ENCODE measurements around the gene TFDP2. TPM values are rescaled to one million over a fixed set of nuclear protein-coding genes. Genes with fewer than 3 reads are reported as not detected.
"Not testable (repeated sequence)": the region's sequence is repeated elsewhere in the genome, so short reads cannot be mapped to it uniquely, and the experiment has no call there.

TFDP2 gene
- total and polyA plus RNA-seq, 9 donors = 21.3 to 43.7 (median 34.7) TPM

GRCh38 chr3:142105991-142106390 is 43.4 kb downstream of the TFDP2 start:
- no peak for DNase-seq
- H3K36me3 ChIP-seq (ENCODE audit: control insufficient read depth, insufficient read depth, low read length) = no peaks in the 10 kb centered on the region
- no CpG with 5 or more reads among the region's 1 CpG for WGBS (ENCODE audit: insufficient coverage)
- H3K4me3 ChIP-seq (ENCODE audit: low read length) = no peak overlapping the region
- no peaks in the 10 kb centered on the region for H3K9me3 ChIP-seq (replicated peaks; ENCODE audit: control insufficient read depth, low read depth, low read length)
- H3K27ac ChIP-seq (ENCODE audit: low read length) = no peak overlapping the region
- no peaks in the 10 kb centered on the region for H3K27me3 ChIP-seq (ENCODE audit: control insufficient read depth, insufficient read depth, low read length)
- H3K4me1 ChIP-seq (ENCODE audit: control insufficient read depth, insufficient read depth, low read length) = no peaks in the 10 kb centered on the region

- Histone ChIP-seq H3K27me3 (ENCODE audit: control insufficient read depth, insufficient read depth, low read length) (no peaks in the 10 kb centered on the region), H3K4me1 (ENCODE audit: control insufficient read depth, insufficient read depth, low read length) (no peaks in the 10 kb centered on the region), H3K4me3 (ENCODE audit: low read length) (no peak overlapping the region), H3K36me3 (ENCODE audit: control insufficient read depth, insufficient read depth, low read length) (no peaks in the 10 kb centered on the region), H3K27ac (ENCODE audit: low read length) (no peak overlapping the region), H3K9me3 (replicated peaks; ENCODE audit: control insufficient read depth, low read depth, low read length) (no peaks in the 10 kb centered on the region)
- no CpG with 5 or more reads among the region's 3 CpGs for WGBS (ENCODE audit: insufficient coverage)
- no peak for DNase-seq
Measured at GRCh38 chr3:142104763-142105162, 44.6 kb downstream of the TFDP2 start.

GRCh38 chr3:142098964-142099363 is 50.4 kb downstream of the TFDP2 start:
- no peak overlapping the region for H3K27ac ChIP-seq (ENCODE audit: low read length)
- H3K4me3 ChIP-seq (ENCODE audit: low read length) = no peak overlapping the region
- no peak for DNase-seq
- H3K27me3 ChIP-seq (ENCODE audit: control insufficient read depth, insufficient read depth, low read length) = no peaks in the 10 kb centered on the region
- H3K4me1 ChIP-seq (ENCODE audit: control insufficient read depth, insufficient read depth, low read length) = no peaks in the 10 kb centered on the region
- H3K36me3 ChIP-seq (ENCODE audit: control insufficient read depth, insufficient read depth, low read length) = no peaks in the 10 kb centered on the region
- H3K9me3 ChIP-seq (replicated peaks; ENCODE audit: control insufficient read depth, low read depth, low read length) = no peaks in the 10 kb centered on the region

- no peaks in the 10 kb centered on the region for H3K36me3 ChIP-seq (ENCODE audit: control insufficient read depth, insufficient read depth, low read length)
- no peaks in the 10 kb centered on the region for H3K27me3 ChIP-seq (ENCODE audit: control insufficient read depth, insufficient read depth, low read length)
- no peaks in the 10 kb centered on the region for H3K9me3 ChIP-seq (replicated peaks; ENCODE audit: control insufficient read depth, low read depth, low read length)
- no peak overlapping the region for H3K4me3 ChIP-seq (ENCODE audit: low read length)
- H3K4me1 ChIP-seq (ENCODE audit: control insufficient read depth, insufficient read depth, low read length) = no peaks in the 10 kb centered on the region
- no peak overlapping the region for H3K27ac ChIP-seq (ENCODE audit: low read length)
- no peak for DNase-seq
- WGBS (ENCODE audit: insufficient coverage) = 100% methylated on average over 2 of the region's 4 CpGs
Measured at GRCh38 chr3:142097099-142097843, 52.1 kb downstream of the TFDP2 start.

- Histone ChIP-seq H3K27me3 (ENCODE audit: control insufficient read depth, insufficient read depth, low read length) (no peaks in the 10 kb centered on the region), H3K9me3 (replicated peaks; ENCODE audit: control insufficient read depth, low read depth, low read length) (no peaks in the 10 kb centered on the region), H3K27ac (ENCODE audit: low read length) (no peak overlapping the region), H3K4me1 (ENCODE audit: control insufficient read depth, insufficient read depth, low read length) (no peaks in the 10 kb centered on the region), H3K4me3 (ENCODE audit: low read length) (no peak overlapping the region), H3K36me3 (ENCODE audit: control insufficient read depth, insufficient read depth, low read length) (no peaks in the 10 kb centered on the region)
- 80% methylated on average over 1 of the region's 2 CpGs for WGBS (ENCODE audit: insufficient coverage)
- DNase-seq = no peak
Measured at GRCh38 chr3:142095841-142096240, 53.5 kb downstream of the TFDP2 start.

GRCh38 chr3:142088925-142089324 is 60.4 kb downstream of the TFDP2 start:
- not testable (repeated sequence) for H3K4me1 ChIP-seq (ENCODE audit: control insufficient read depth, insufficient read depth, low read length); H3K36me3 ChIP-seq (ENCODE audit: control insufficient read depth, insufficient read depth, low read length); H3K4me3 ChIP-seq (ENCODE audit: low read length); H3K27me3 ChIP-seq (ENCODE audit: control insufficient read depth, insufficient read depth, low read length); DNase-seq; H3K27ac ChIP-seq (ENCODE audit: low read length); H3K9me3 ChIP-seq (replicated peaks; ENCODE audit: control insufficient read depth, low read depth, low read length)
- no CpG with 5 or more reads among the region's 5 CpGs for WGBS (ENCODE audit: insufficient coverage)

GRCh38 chr3:142088522-142088921 is 60.8 kb downstream of the TFDP2 start:
- no peak overlapping the region for H3K27ac ChIP-seq (ENCODE audit: low read length)
- H3K27me3 ChIP-seq (ENCODE audit: control insufficient read depth, insufficient read depth, low read length) = no peaks in the 10 kb centered on the region
- H3K4me1 ChIP-seq (ENCODE audit: control insufficient read depth, insufficient read depth, low read length) = no peaks in the 10 kb centered on the region
- H3K36me3 ChIP-seq (ENCODE audit: control insufficient read depth, insufficient read depth, low read length) = no peaks in the 10 kb centered on the region
- WGBS (ENCODE audit: insufficient coverage) = 93% methylated on average over 2 of the region's 5 CpGs
- no peak overlapping the region for H3K4me3 ChIP-seq (ENCODE audit: low read length)
- peaks cover 2% of the 10 kb centered on the region for H3K9me3 ChIP-seq (replicated peaks; ENCODE audit: control insufficient read depth, low read depth, low read length)
- DNase-seq = no peak

GRCh38 chr3:142087676-142088075 is 61.7 kb downstream of the TFDP2 start:
- no peaks in the 10 kb centered on the region for H3K27me3 ChIP-seq (ENCODE audit: control insufficient read depth, insufficient read depth, low read length)
- H3K27ac ChIP-seq (ENCODE audit: low read length) = no peak overlapping the region
- H3K4me1 ChIP-seq (ENCODE audit: control insufficient read depth, insufficient read depth, low read length) = no peaks in the 10 kb centered on the region
- H3K4me3 ChIP-seq (ENCODE audit: low read length) = no peak overlapping the region
- no CpG with 5 or more reads among the region's 1 CpG for WGBS (ENCODE audit: insufficient coverage)
- H3K9me3 ChIP-seq (replicated peaks; ENCODE audit: control insufficient read depth, low read depth, low read length) = peaks cover 2% of the 10 kb centered on the region
- no peak for DNase-seq
- no peaks in the 10 kb centered on the region for H3K36me3 ChIP-seq (ENCODE audit: control insufficient read depth, insufficient read depth, low read length)

- no peak overlapping the region for H3K27ac ChIP-seq (ENCODE audit: low read length)
- WGBS (ENCODE audit: insufficient coverage) = no CpG with 5 or more reads among the region's 2 CpGs
- H3K4me1 ChIP-seq (ENCODE audit: control insufficient read depth, insufficient read depth, low read length) = no peaks in the 10 kb centered on the region
- DNase-seq = no peak
- no peak overlapping the region for H3K4me3 ChIP-seq (ENCODE audit: low read length)
- no peaks in the 10 kb centered on the region for H3K36me3 ChIP-seq (ENCODE audit: control insufficient read depth, insufficient read depth, low read length)
- no peaks in the 10 kb centered on the region for H3K27me3 ChIP-seq (ENCODE audit: control insufficient read depth, insufficient read depth, low read length)
- H3K9me3 ChIP-seq (replicated peaks; ENCODE audit: control insufficient read depth, low read depth, low read length) = peaks cover 2% of the 10 kb centered on the region
Measured at GRCh38 chr3:142086581-142087090, 62.7 kb downstream of the TFDP2 start.

GRCh38 chr3:142081178-142081577 is 68.2 kb downstream of the TFDP2 start:
- no peaks in the 10 kb centered on the region for H3K27me3 ChIP-seq (ENCODE audit: control insufficient read depth, insufficient read depth, low read length)
- H3K27ac ChIP-seq (ENCODE audit: low read length) = no peak overlapping the region
- H3K9me3 ChIP-seq (replicated peaks; ENCODE audit: control insufficient read depth, low read depth, low read length) = peaks cover 2% of the 10 kb centered on the region
- no peak overlapping the region for H3K4me3 ChIP-seq (ENCODE audit: low read length)
- no peaks in the 10 kb centered on the region for H3K4me1 ChIP-seq (ENCODE audit: control insufficient read depth, insufficient read depth, low read length)
- DNase-seq = no peak
- no peaks in the 10 kb centered on the region for H3K36me3 ChIP-seq (ENCODE audit: control insufficient read depth, insufficient read depth, low read length)

Data from muscle of leg (tissue), 11 donors.